Activated CD8-positive, alpha-beta T cell treated with anti-CD3 and anti-CD28 coated beads for 36 hours (primary cell): ENCODE measurements around the gene IFNL4. TPM values are rescaled to one million over a fixed set of nuclear protein-coding genes. Genes with fewer than 3 reads are reported as not detected.

Experiments used
- ATAC-seq: fragments of 200-7000 bp; cut with Tn5 transposase; one replicate; pipeline ENCODE4 v1.10.0; 2021; ENCODE audit warnings: mild to moderate bottlenecking, moderate library complexity
- CTCF ChIA-PET: fragments of 350-600 bp; sonication (Branson Sonifier 250); formaldehyde crosslinking; loops from one replicate; lab custom pipeline; 2021; ENCODE audit warnings: antibody characterized with exemption; lab: Charles Lee
- POLR2A ChIA-PET: fragments of 350-600 bp; sonication (Branson Sonifier 250); formaldehyde crosslinking; loops from one replicate; lab custom pipeline; 2021; ENCODE audit warnings: antibody characterized with exemption; lab: Charles Lee
- DNase-seq: peaks from one replicate; pipeline ENCODE4 v3.0.0-alpha.2; 2020
- H3K27ac Mint-ChIP-seq: one replicate; pipeline ENCODE4 v1.8.0; 2021; ENCODE audit warnings: mild to moderate bottlenecking, mixed read lengths
- H3K27me3 Mint-ChIP-seq: one replicate; pipeline ENCODE4 v1.8.0; 2021; ENCODE audit warnings: mixed read lengths
- H3K36me3 Mint-ChIP-seq: one replicate; pipeline ENCODE4 v1.8.0; 2021; ENCODE audit warnings: low read depth, mixed read lengths
- H3K4me1 Mint-ChIP-seq: one replicate; pipeline ENCODE4 v1.8.0; 2021; ENCODE audit warnings: low read depth, mixed read lengths
- H3K4me3 Mint-ChIP-seq: one replicate; pipeline ENCODE4 v1.8.0; 2021; ENCODE audit warnings: mild to moderate bottlenecking, moderate library complexity, mixed read lengths
- H3K9me3 Mint-ChIP-seq: one replicate; pipeline ENCODE4 v1.8.0; 2021; ENCODE audit warnings: mixed read lengths
- CTCF ChIP-seq: fragments of 200-600 bp; IDR thresholded peaks from one replicate; pipeline ENCODE4 v1.8.0; 2022; ENCODE audit warnings: antibody characterized with exemption, mild to moderate bottlenecking
- intact Hi-C: fragments of 100-400 bp; cut with micrococcal nuclease; formaldehyde crosslinking; loops from one replicate; pipeline ENCODE4 v1.10.0; 2022
- total RNA-seq, 2 experiments: library from RNA; stranded (reverse); gene quantifications; one replicate each; pipeline ENCODE4 v1.2.3, GENCODE V29; 2021

The IFNL4 gene
- total RNA-seq, 2 experiments from 2014 or later, result not detected

GRCh38 chr19:39293394-39293793, 44.7 kb upstream of the IFNL4 start:
- no peak overlapping the region for H3K27ac Mint-ChIP-seq
- ChIA-PET CTCF (no interaction called here), POLR2A (no interaction called here)
- no peak for ATAC-seq
- no peak for TF ChIP-seq CTCF
- DNase-seq, result no peak
- intact Hi-C loops, result no loop called here
- H3K9me3 Mint-ChIP-seq, result no peaks in the 10 kb centered on the region
- peaks cover 14% of the 10 kb centered on the region for H3K4me1 Mint-ChIP-seq
- no peaks in the 10 kb centered on the region for H3K27me3 Mint-ChIP-seq
- H3K4me3 Mint-ChIP-seq, result no peak overlapping the region
- H3K36me3 Mint-ChIP-seq, result no peaks in the 10 kb centered on the region

GRCh38 chr19:39284032-39284431, 35.4 kb upstream of the IFNL4 start:
- Mint-ChIP-seq H3K4me3 (no peak overlapping the region), H3K36me3 (no peaks in the 10 kb centered on the region), H3K27ac (no peak overlapping the region), H3K4me1 (no peaks in the 10 kb centered on the region), H3K9me3 (peaks cover 7% of the 10 kb centered on the region), H3K27me3 (no peaks in the 10 kb centered on the region)
- DNase-seq (no peak), ATAC-seq (no peak)
- CTCF ChIA-PET, result no interaction called here
- TF ChIP-seq CTCF, result no peak
- POLR2A ChIA-PET, result no interaction called here
- intact Hi-C loops, result no loop called here

DNA sequence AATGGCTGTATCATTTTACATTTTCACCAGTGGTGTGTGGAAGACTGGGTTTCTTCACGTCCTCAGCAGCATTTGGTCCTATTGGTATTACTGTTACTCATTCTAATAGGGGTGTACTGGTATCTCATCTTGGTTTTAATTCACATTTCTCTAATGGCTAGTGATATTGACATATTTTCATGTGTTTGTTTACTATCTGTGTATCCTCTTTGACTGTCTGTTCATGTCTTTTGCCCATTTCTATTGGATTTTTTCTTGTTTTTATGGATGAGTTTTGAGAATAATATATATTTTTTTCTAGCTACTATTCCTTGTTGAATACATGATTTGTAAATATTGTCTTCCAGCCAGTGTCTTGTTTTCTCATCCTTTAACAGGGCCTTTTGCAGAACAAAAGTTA, 33.4 kb upstream of the IFNL4 start:
- CTCF ChIA-PET, result no interaction called here
- H3K27ac Mint-ChIP-seq, result no peak overlapping the region
- H3K36me3 Mint-ChIP-seq, result no peaks in the 10 kb centered on the region
- TF ChIP-seq CTCF, result no peak
- peaks cover 7% of the 10 kb centered on the region for H3K9me3 Mint-ChIP-seq
- DNase-seq (no peak), ATAC-seq (no peak)
- H3K27me3 Mint-ChIP-seq, result no peaks in the 10 kb centered on the region
- H3K4me1 Mint-ChIP-seq, result no peaks in the 10 kb centered on the region
- POLR2A ChIA-PET, result no interaction called here
- H3K4me3 Mint-ChIP-seq, result no peak overlapping the region
- intact Hi-C loops, result no loop called here

GRCh38 chr19:39277598-39277997, 28.9 kb upstream of the IFNL4 start:
- H3K4me1 Mint-ChIP-seq, result no peaks in the 10 kb centered on the region

DNA sequence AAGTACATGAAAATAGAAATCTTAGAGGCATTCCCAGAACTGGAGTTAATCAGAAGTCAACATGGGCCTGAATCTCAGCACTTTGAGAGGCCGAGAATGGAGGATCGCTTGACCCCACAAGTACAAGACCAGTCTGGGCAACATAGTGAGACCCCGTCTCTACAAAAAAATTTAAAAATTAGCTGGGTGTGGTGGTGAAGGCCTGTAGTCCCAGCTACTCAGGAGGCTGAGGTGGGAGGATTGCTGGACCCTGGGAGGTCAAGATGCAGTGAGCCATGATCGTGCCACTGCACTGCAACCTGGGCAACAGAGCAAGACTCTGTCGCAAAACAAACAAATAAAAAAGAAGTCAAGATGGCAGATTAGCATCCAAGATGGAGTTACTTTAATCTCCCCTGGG, 28.1 kb upstream of the IFNL4 start:
- Mint-ChIP-seq H3K27ac (no peak overlapping the region), H3K4me3 (no peak overlapping the region), H3K4me1 (no peaks in the 10 kb centered on the region), H3K27me3 (no peaks in the 10 kb centered on the region), H3K9me3 (no peaks in the 10 kb centered on the region), H3K36me3 (no peaks in the 10 kb centered on the region)
- no peak for DNase-seq
- ChIA-PET POLR2A (interaction anchor here (1.3 kb wide), 1 partner anchor 15 kb away, joined by 3 read pairs; no protein-coding TSS in a partner anchor), CTCF (no interaction called here)
- intact Hi-C loops, result no loop called here
- ATAC-seq, result no peak
- no peak for TF ChIP-seq CTCF

More at GRCh38 chr19:39277598-39277997, 28.9 kb upstream of the IFNL4 start:
- ATAC-seq (no peak), DNase-seq (no peak)
- TF ChIP-seq CTCF, result no peak
- no peaks in the 10 kb centered on the region for H3K27me3 Mint-ChIP-seq
- ChIA-PET CTCF (no interaction called here), POLR2A (interaction anchor here (1.3 kb wide), 1 partner anchor 16 kb away, joined by 3 read pairs; no protein-coding TSS in a partner anchor)
- peaks cover 4% of the 10 kb centered on the region for H3K9me3 Mint-ChIP-seq
- intact Hi-C loops, result no loop called here
- no peak overlapping the region for H3K4me3 Mint-ChIP-seq
- no peaks in the 10 kb centered on the region for H3K36me3 Mint-ChIP-seq
- H3K27ac Mint-ChIP-seq, result no peak overlapping the region
